22Rv1 (cell line): Measurements from ENCODE around the gene MT1A.

Experiments used
- H3K27ac ChIP-seq: fragments of 450-650 bp; 2 replicates; pipeline ENCODE4 v1.5.1; 2017
- CTCF ChIP-seq: fragments of 450-650 bp; IDR thresholded peaks from 2 replicates; pipeline ENCODE4 v1.5.1; 2017; ENCODE audit warnings: mild to moderate bottlenecking
- ZFX ChIP-seq: fragments of 450-650 bp; IDR thresholded peaks from 2 replicates; pipeline ENCODE4 v1.6.1; 2017; ENCODE audit warnings: antibody characterized with exemption, borderline replicate concordance

The MT1A gene

GRCh38 chr16:56637814-56638750 lies at the start of gene MT1A:
TSS of gene MT1A (plus strand) at chr16:56638666. CDS start at chr16:56638739, 73 bp downstream.
- TF ChIP-seq CTCF, result no peak
- no peak for TF ChIP-seq ZFX
- H3K27ac ChIP-seq, result no peak within 1 kb of the TSS

- H3K27ac ChIP-seq, result no peak overlapping the region
- no peak for TF ChIP-seq ZFX
- TF ChIP-seq CTCF, result no peak
Observed at GRCh38 chr16:56588781-56589140, 49.7 kb upstream of the MT1A start.

- TF ChIP-seq CTCF (peak; percentile 22), ZFX (no peak)
- H3K27ac ChIP-seq, result no peak within 1 kb of the TSS
Observed at GRCh38 chr16:56589141-56590039, 49.1 kb upstream of the MT1A start, which contains the start of gene MT3. TSS of gene MT3 (plus strand) at chr16:56589528. CDS start at chr16:56589591, 63 bp downstream.

GRCh38 chr16:56591377-56592060 lies 46.9 kb upstream of the MT1A start:
- no peak overlapping the region for H3K27ac ChIP-seq
- TF ChIP-seq CTCF, result no peak
- TF ChIP-seq ZFX, result no peak

GRCh38 chr16:56593573-56594291 lies 44.7 kb upstream of the MT1A start:
- H3K27ac ChIP-seq, result no peak overlapping the region
- no peak for TF ChIP-seq CTCF

- no peak overlapping the region for H3K27ac ChIP-seq
- TF ChIP-seq CTCF (no peak), ZFX (no peak)
Observed at GRCh38 chr16:56594292-56594619, 44.2 kb upstream of the MT1A start.
